ENCODE results near the gene ZSCAN18.

DNA sequence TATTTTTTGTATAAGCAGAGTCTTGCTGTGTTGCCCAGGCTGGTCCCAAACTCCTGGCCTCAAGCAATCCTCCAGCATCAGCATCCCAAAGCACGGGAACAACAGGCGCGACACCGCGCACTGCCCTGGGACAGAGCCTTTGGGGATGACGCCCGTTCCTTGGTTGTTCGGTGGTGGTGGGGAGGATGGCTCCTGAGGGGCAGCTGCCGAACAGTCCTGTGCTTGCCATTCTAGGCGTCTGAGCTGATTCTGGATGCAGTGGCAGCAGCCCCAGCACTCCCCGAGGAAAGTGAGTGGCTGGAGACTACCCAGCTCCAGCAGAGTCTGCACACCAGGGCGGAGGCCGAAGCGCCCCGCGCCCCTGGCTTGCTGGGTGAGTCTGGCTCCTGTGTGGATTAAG, 45.8 kb downstream of the ZSCAN18 start:
- TF ChIP-seq, protein P1, sequence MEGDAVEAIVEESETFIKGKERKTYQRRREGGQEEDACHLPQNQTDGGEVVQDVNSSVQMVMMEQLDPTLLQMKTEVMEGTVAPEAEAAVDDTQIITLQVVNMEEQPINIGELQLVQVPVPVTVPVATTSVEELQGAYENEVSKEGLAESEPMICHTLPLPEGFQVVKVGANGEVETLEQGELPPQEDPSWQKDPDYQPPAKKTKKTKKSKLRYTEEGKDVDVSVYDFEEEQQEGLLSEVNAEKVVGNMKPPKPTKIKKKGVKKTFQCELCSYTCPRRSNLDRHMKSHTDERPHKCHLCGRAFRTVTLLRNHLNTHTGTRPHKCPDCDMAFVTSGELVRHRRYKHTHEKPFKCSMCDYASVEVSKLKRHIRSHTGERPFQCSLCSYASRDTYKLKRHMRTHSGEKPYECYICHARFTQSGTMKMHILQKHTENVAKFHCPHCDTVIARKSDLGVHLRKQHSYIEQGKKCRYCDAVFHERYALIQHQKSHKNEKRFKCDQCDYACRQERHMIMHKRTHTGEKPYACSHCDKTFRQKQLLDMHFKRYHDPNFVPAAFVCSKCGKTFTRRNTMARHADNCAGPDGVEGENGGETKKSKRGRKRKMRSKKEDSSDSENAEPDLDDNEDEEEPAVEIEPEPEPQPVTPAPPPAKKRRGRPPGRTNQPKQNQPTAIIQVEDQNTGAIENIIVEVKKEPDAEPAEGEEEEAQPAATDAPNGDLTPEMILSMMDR (IDR thresholded peaks at IDR 0.05; ENCODE audit: insufficient read depth, low read length), result no peak
- no peak for TF ChIP-seq POLR2AphosphoS5 (IDR thresholded peaks at IDR 0.05; ENCODE audit: low read depth)
- no peak for TF ChIP-seq GABPA (IDR thresholded peaks at IDR 0.05; ENCODE audit: low read depth)
